Activated naive CD4-positive, alpha-beta T cell treated with anti-CD3 and anti-CD28 coated beads, Interleukin-2, amount 50 U/mL, for 24 hours (primary cell): ENCODE measurements around the gene CASP10.
"Not testable (repeated sequence)": the region's sequence is repeated elsewhere in the genome, so short reads cannot be mapped to it uniquely, and the experiment has no call there.

ENCODE experiments used
- H3K27ac Mint-ChIP-seq: one replicate; pipeline ENCODE4 v1.8.0; 2021; ENCODE audit warnings: mild to moderate bottlenecking, mixed read lengths
- H3K27me3 Mint-ChIP-seq: one replicate; pipeline ENCODE4 v1.8.0; 2021; ENCODE audit warnings: mixed read lengths
- H3K36me3 Mint-ChIP-seq: one replicate; pipeline ENCODE4 v1.8.0; 2021; ENCODE audit warnings: mixed read lengths
- H3K4me1 Mint-ChIP-seq: one replicate; pipeline ENCODE4 v1.8.0; 2021; ENCODE audit warnings: mixed read lengths
- H3K4me3 Mint-ChIP-seq: one replicate; pipeline ENCODE4 v1.8.0; 2021; ENCODE audit warnings: mild to moderate bottlenecking, mixed read lengths
- H3K9me3 Mint-ChIP-seq: one replicate; pipeline ENCODE4 v1.8.0; 2021; ENCODE audit warnings: mixed read lengths

Gene CASP10

GRCh38 chr2:201151127-201151981, 31.6 kb upstream of the CASP10 start:
- H3K27me3 Mint-ChIP-seq, result no peaks in the 10 kb centered on the region
- H3K4me1 Mint-ChIP-seq, result peaks cover 49% of the 10 kb centered on the region
- H3K4me3 Mint-ChIP-seq, result peak overlapping the region; percentile 27
- H3K36me3 Mint-ChIP-seq, result peaks cover 28% of the 10 kb centered on the region
- no peaks in the 10 kb centered on the region for H3K9me3 Mint-ChIP-seq
- H3K27ac Mint-ChIP-seq, result peak overlapping the region; percentile 89

- Mint-ChIP-seq H3K9me3 (no peaks in the 10 kb centered on the region), H3K4me3 (no peak overlapping the region), H3K4me1 (peaks cover 45% of the 10 kb centered on the region), H3K27me3 (no peaks in the 10 kb centered on the region), H3K36me3 (peaks cover 28% of the 10 kb centered on the region), H3K27ac (peak overlapping the region; percentile 88)
Measured at GRCh38 chr2:201152517-201152916, 30.4 kb upstream of the CASP10 start.

GRCh38 chr2:201152999-201153815, 29.7 kb upstream of the CASP10 start:
- H3K4me3 Mint-ChIP-seq, result no peak overlapping the region
- peak overlapping the region; percentile 44 for H3K27ac Mint-ChIP-seq
- peaks cover 32% of the 10 kb centered on the region for H3K36me3 Mint-ChIP-seq
- no peaks in the 10 kb centered on the region for H3K27me3 Mint-ChIP-seq
- H3K4me1 Mint-ChIP-seq, result peaks cover 51% of the 10 kb centered on the region
- no peaks in the 10 kb centered on the region for H3K9me3 Mint-ChIP-seq

- no peaks in the 10 kb centered on the region for H3K9me3 Mint-ChIP-seq
- H3K36me3 Mint-ChIP-seq, result peaks cover 26% of the 10 kb centered on the region
- H3K4me3 Mint-ChIP-seq, result no peak overlapping the region
- peak overlapping the region; percentile 85 for H3K27ac Mint-ChIP-seq
- H3K27me3 Mint-ChIP-seq, result no peaks in the 10 kb centered on the region
- H3K4me1 Mint-ChIP-seq, result peaks cover 44% of the 10 kb centered on the region
Measured at GRCh38 chr2:201154615-201155399, 28.1 kb upstream of the CASP10 start.

GRCh38 chr2:201156036-201156435, 26.9 kb upstream of the CASP10 start:
- Mint-ChIP-seq H3K4me1 (peaks cover 36% of the 10 kb centered on the region), H3K36me3 (peaks cover 24% of the 10 kb centered on the region), H3K4me3 (no peak overlapping the region), H3K9me3 (no peaks in the 10 kb centered on the region), H3K27ac (peak overlapping the region; percentile 62), H3K27me3 (no peaks in the 10 kb centered on the region)

GRCh38 chr2:201156640-201157039, 26.3 kb upstream of the CASP10 start:
- Mint-ChIP-seq H3K27ac (no peak overlapping the region), H3K4me3 (no peak overlapping the region), H3K36me3 (peaks cover 21% of the 10 kb centered on the region), H3K9me3 (no peaks in the 10 kb centered on the region), H3K4me1 (peaks cover 30% of the 10 kb centered on the region), H3K27me3 (no peaks in the 10 kb centered on the region)

GRCh38 chr2:201157694-201158093, 25.2 kb upstream of the CASP10 start:
- Mint-ChIP-seq H3K36me3 (peaks cover 21% of the 10 kb centered on the region), H3K27ac (peak overlapping the region; percentile 68), H3K4me3 (no peak overlapping the region), H3K9me3 (no peaks in the 10 kb centered on the region), H3K4me1 (peaks cover 26% of the 10 kb centered on the region), H3K27me3 (no peaks in the 10 kb centered on the region)

GRCh38 chr2:201158111-201158929, 24.6 kb upstream of the CASP10 start:
- Mint-ChIP-seq H3K36me3 (peaks cover 23% of the 10 kb centered on the region), H3K4me3 (no peak overlapping the region), H3K4me1 (peaks cover 21% of the 10 kb centered on the region)

GRCh38 chr2:201164166-201164565, 18.8 kb upstream of the CASP10 start:
- no peak overlapping the region for H3K4me3 Mint-ChIP-seq
- peaks cover 3% of the 10 kb centered on the region for H3K4me1 Mint-ChIP-seq
- no peaks in the 10 kb centered on the region for H3K27me3 Mint-ChIP-seq
- no peak overlapping the region for H3K27ac Mint-ChIP-seq
- peaks cover under 1% of the 10 kb centered on the region for H3K9me3 Mint-ChIP-seq
- H3K36me3 Mint-ChIP-seq, result peaks cover 28% of the 10 kb centered on the region

More at GRCh38 chr2:201158111-201158929, 24.6 kb upstream of the CASP10 start:
- H3K27ac Mint-ChIP-seq, result peak overlapping the region; percentile 68
- H3K27me3 Mint-ChIP-seq, result no peaks in the 10 kb centered on the region
- H3K9me3 Mint-ChIP-seq, result no peaks in the 10 kb centered on the region

GRCh38 chr2:201167546-201167945, 15.4 kb upstream of the CASP10 start:
- no peak overlapping the region for H3K27ac Mint-ChIP-seq
- no peaks in the 10 kb centered on the region for H3K27me3 Mint-ChIP-seq
- H3K4me1 Mint-ChIP-seq, result peaks cover 1% of the 10 kb centered on the region
- peaks cover 22% of the 10 kb centered on the region for H3K9me3 Mint-ChIP-seq
- H3K4me3 Mint-ChIP-seq, result no peak overlapping the region
- H3K36me3 Mint-ChIP-seq, result peaks cover 23% of the 10 kb centered on the region

GRCh38 chr2:201168496-201168895, 14.4 kb upstream of the CASP10 start:
- H3K27ac Mint-ChIP-seq, result not testable (repeated sequence)

GRCh38 chr2:201171259-201171814, 11.6 kb upstream of the CASP10 start:
- Mint-ChIP-seq H3K4me3 (no peak overlapping the region), H3K9me3 (peaks cover 24% of the 10 kb centered on the region), H3K27me3 (no peaks in the 10 kb centered on the region), H3K4me1 (peaks cover 10% of the 10 kb centered on the region), H3K36me3 (peaks cover 17% of the 10 kb centered on the region), H3K27ac (no peak overlapping the region)

More at GRCh38 chr2:201168496-201168895, 14.4 kb upstream of the CASP10 start:
- H3K4me3 Mint-ChIP-seq, H3K4me1 Mint-ChIP-seq, H3K27me3 Mint-ChIP-seq: not testable (repeated sequence)
- peaks cover 19% of the 10 kb centered on the region for H3K36me3 Mint-ChIP-seq
- peaks cover 24% of the 10 kb centered on the region for H3K9me3 Mint-ChIP-seq

- no peak overlapping the region for H3K4me3 Mint-ChIP-seq
- H3K27ac Mint-ChIP-seq, result no peak overlapping the region
- H3K36me3 Mint-ChIP-seq, result peaks cover 14% of the 10 kb centered on the region
- H3K4me1 Mint-ChIP-seq, result peaks cover 12% of the 10 kb centered on the region
- H3K9me3 Mint-ChIP-seq, result peaks cover 24% of the 10 kb centered on the region
- no peaks in the 10 kb centered on the region for H3K27me3 Mint-ChIP-seq
Measured at GRCh38 chr2:201172279-201172678, 10.7 kb upstream of the CASP10 start.

- Mint-ChIP-seq H3K27me3 (no peaks in the 10 kb centered on the region), H3K4me3 (no peak overlapping the region), H3K36me3 (no peaks in the 10 kb centered on the region), H3K4me1 (peaks cover 17% of the 10 kb centered on the region), H3K9me3 (peaks cover 18% of the 10 kb centered on the region), H3K27ac (no peak overlapping the region)
Measured at GRCh38 chr2:201174687-201175086, 8.3 kb upstream of the CASP10 start.
